Activated CD4-positive, alpha-beta T cell treated with anti-CD3 and anti-CD28 coated beads for 36 hours (primary cell): ENCODE measurements around the gene CHAD. TPM values are rescaled to one million over a fixed set of nuclear protein-coding genes. Genes with fewer than 3 reads are reported as not detected.

Experiments
- ATAC-seq: fragments of 200-7000 bp; cut with Tn5 transposase; one replicate; pipeline ENCODE4 v1.10.0; 2021; ENCODE audit warnings: mild to moderate bottlenecking, moderate library complexity
- CTCF ChIA-PET: fragments of 350-600 bp; sonication (Branson Sonifier 250); formaldehyde crosslinking; loops from one replicate; lab custom pipeline; 2021; ENCODE audit warnings: antibody characterized with exemption; lab: Charles Lee
- POLR2A ChIA-PET: fragments of 350-600 bp; sonication (Branson Sonifier 250); formaldehyde crosslinking; loops from one replicate; lab custom pipeline; 2021; ENCODE audit warnings: antibody characterized with exemption, inconsistent platforms; lab: Charles Lee
- DNase-seq: peaks from one replicate; pipeline ENCODE4 v3.0.0-alpha.2; 2020
- H3K27ac Mint-ChIP-seq: one replicate; pipeline ENCODE4 v1.8.0; 2021; ENCODE audit warnings: mixed read lengths
- H3K27me3 Mint-ChIP-seq: one replicate; pipeline ENCODE4 v1.8.0; 2021; ENCODE audit warnings: mixed read lengths
- H3K36me3 Mint-ChIP-seq: one replicate; pipeline ENCODE4 v1.8.0; 2021; ENCODE audit warnings: low read depth, mixed read lengths
- H3K4me1 Mint-ChIP-seq: one replicate; pipeline ENCODE4 v1.8.0; 2021; ENCODE audit warnings: mixed read lengths
- H3K4me3 Mint-ChIP-seq: one replicate; pipeline ENCODE4 v1.8.0; 2021; ENCODE audit warnings: mild to moderate bottlenecking, moderate library complexity, mixed read lengths
- H3K9me3 Mint-ChIP-seq: one replicate; pipeline ENCODE4 v1.8.0; 2021; ENCODE audit warnings: low read depth, mixed read lengths
- intact Hi-C, 2 experiments: fragments of 100-400 bp; cut with DNase I in 1 of 2; cut with micrococcal nuclease in 1 of 2; formaldehyde crosslinking; loops; one replicate each; pipeline versions ENCODE4 v1.14.2 to v1.15.1; 2022 to 2024; cut with DNase I, micrococcal nuclease
- total RNA-seq, 2 experiments: library from RNA; stranded (reverse); gene quantifications; one replicate each; pipeline ENCODE4 v1.2.3, GENCODE V29; 2021

CHAD gene
- total RNA-seq, 2 experiments from 2014 or later = not detected

DNA sequence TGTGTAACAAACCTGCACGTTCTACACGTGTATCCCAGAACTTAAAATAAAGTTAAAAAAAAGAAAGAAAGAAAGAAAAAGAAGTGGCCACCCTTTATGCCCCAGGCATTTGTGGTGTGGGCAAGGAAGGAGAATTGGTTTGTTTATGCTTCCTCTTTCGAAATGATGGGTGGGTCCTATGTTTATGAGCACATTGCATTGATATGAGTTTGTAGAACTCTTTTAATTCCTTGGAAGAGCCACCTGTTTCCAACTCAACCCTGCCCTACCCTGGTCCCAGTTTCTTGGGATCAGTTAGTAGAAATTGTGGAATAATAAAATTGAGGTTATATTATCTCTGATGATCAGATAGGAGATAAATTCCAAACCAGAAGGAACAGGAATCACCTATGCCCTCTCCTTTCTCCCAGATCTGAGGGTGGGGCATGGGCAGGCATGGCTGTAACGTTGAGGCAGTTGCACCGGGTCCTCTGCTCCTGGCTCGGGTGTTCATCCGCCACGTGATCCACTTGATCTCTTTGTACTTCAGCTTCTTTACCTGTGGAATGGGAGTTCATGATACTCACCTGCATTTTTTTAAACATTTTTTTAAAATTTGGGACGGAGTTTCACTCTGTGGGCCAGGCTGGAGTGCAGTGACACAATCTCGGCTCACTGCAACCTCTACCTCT is 15.9 kb downstream of the CHAD start:
- H3K27ac Mint-ChIP-seq = no peak overlapping the region
- no peaks in the 10 kb centered on the region for H3K36me3 Mint-ChIP-seq
- no peak overlapping the region for H3K4me3 Mint-ChIP-seq
- intact Hi-C loops = no loop called here
- ChIA-PET CTCF (interaction anchor here (1.0 kb wide), 1 partner anchor 90 kb away, joined by 3 read pairs; no protein-coding TSS in a partner anchor), POLR2A (no interaction called here)
- H3K4me1 Mint-ChIP-seq = no peaks in the 10 kb centered on the region
- no peak for ATAC-seq
- no peaks in the 10 kb centered on the region for H3K9me3 Mint-ChIP-seq
- no peaks in the 10 kb centered on the region for H3K27me3 Mint-ChIP-seq
- no peak for DNase-seq

DNA sequence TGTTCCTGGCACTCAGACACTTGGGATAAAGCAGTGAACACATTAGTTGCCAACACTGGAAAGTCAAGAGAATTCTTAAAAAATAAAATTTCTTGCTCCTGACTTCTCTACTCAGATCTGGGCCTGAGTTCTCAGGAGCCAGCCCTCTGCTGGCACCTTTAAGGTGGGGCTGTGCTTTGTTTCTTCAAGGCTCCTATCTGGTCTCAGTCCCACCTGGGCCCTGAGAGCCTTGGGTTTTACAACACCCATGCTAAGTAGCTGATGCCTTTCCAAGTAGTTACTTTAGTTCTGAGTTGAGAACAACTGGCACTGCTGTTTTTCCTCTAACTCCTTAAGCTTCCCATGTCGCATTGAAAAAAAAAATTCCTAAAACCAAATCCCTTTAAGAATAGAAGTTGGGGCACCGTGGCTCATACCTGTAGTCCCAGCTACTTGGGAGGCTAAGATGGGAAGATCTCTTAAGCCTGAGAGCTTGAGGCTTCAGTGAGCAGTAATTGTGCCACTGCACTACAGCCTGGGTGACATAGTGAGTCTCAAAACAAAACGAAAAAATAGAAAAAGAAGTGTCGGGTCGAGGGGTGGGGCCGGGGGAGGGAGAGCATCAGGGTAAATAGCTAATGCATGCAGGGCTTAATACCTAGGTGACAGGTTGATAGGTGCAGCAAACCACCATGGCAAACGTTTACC is 16.6 kb downstream of the CHAD start:
- no peak overlapping the region for H3K27ac Mint-ChIP-seq
- ATAC-seq = no peak
- H3K27me3 Mint-ChIP-seq = no peaks in the 10 kb centered on the region
- DNase-seq = no peak
- ChIA-PET CTCF (no interaction called here), POLR2A (interaction anchor here (0.6 kb wide), 1 partner anchor 374 kb away, joined by 4 read pairs; no protein-coding TSS in a partner anchor)
- no peaks in the 10 kb centered on the region for H3K36me3 Mint-ChIP-seq
- H3K4me3 Mint-ChIP-seq = no peak overlapping the region
- intact Hi-C loops = no loop called here
- H3K9me3 Mint-ChIP-seq = no peaks in the 10 kb centered on the region
- no peaks in the 10 kb centered on the region for H3K4me1 Mint-ChIP-seq

GRCh38 chr17:50448643-50449042 is 20.0 kb downstream of the CHAD start:
- Mint-ChIP-seq H3K9me3 (no peaks in the 10 kb centered on the region), H3K27ac (no peak overlapping the region), H3K4me1 (no peaks in the 10 kb centered on the region), H3K4me3 (no peak overlapping the region), H3K27me3 (no peaks in the 10 kb centered on the region), H3K36me3 (no peaks in the 10 kb centered on the region)
- CTCF ChIA-PET = interaction anchor here (0.6 kb wide), 1 partner anchor 89 kb away, joined by 3 read pairs; no protein-coding TSS in a partner anchor
- intact Hi-C loops = no loop called here
- POLR2A ChIA-PET = interaction anchor here (0.6 kb wide), 1 partner anchor 114 kb away, joined by 3 read pairs; no protein-coding TSS in a partner anchor
- no peak for ATAC-seq
- no peak for DNase-seq

GRCh38 chr17:50447870-50448595 is 20.6 kb downstream of the CHAD start:
- no peaks in the 10 kb centered on the region for H3K4me1 Mint-ChIP-seq
- H3K4me3 Mint-ChIP-seq = no peak overlapping the region
- H3K27ac Mint-ChIP-seq = no peak overlapping the region
- intact Hi-C loops = no loop called here
- CTCF ChIA-PET = interaction anchor here (1.1 kb wide), 1 partner anchor 86 kb away, joined by 5 read pairs; no protein-coding TSS in a partner anchor
- POLR2A ChIA-PET = interaction anchor here (0.6 kb wide), 1 partner anchor 113 kb away, joined by 3 read pairs; no protein-coding TSS in a partner anchor
- no peak for DNase-seq
- H3K27me3 Mint-ChIP-seq = no peaks in the 10 kb centered on the region
- H3K9me3 Mint-ChIP-seq = no peaks in the 10 kb centered on the region
- H3K36me3 Mint-ChIP-seq = no peaks in the 10 kb centered on the region
- ATAC-seq = no peak

DNA sequence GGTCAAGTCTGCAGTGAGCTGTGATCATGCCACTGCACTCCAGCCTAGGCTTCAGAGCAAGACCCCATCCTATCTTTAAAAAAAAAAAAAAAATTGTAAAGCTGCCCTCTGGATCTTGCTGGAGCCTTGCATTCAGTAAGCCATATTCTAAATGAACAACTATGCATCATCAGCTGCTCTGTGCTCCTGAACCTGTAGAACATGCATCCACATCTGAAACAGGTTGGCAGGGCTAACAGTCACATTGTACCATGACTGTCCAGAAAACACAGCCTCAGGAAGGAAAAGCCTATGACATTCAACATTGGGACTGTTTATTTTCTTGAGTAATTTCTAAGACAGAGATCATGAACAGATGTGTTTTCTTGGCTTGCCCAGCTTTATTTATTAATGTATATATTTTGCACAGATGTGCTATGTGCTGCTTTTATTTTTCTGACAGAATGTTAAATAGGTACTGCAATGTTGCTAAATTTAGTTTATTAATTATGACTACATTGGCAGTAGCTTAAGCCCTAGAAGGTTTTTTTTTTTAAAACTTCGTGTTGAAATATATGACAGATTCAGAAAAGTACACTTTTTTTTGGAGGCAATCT is 22.9 kb downstream of the CHAD start:
- ChIA-PET POLR2A (interaction anchor here (0.6 kb wide), 1 partner anchor 46 kb away, joined by 3 read pairs; no protein-coding TSS in a partner anchor), CTCF (interaction anchor here (1.1 kb wide), 1 partner anchor 13 kb away, joined by 3 read pairs; no protein-coding TSS in a partner anchor)
- ATAC-seq = no peak
- intact Hi-C loops = no loop called here
- H3K27ac Mint-ChIP-seq = no peak overlapping the region
- no peaks in the 10 kb centered on the region for H3K4me1 Mint-ChIP-seq
- H3K9me3 Mint-ChIP-seq = no peaks in the 10 kb centered on the region
- no peaks in the 10 kb centered on the region for H3K36me3 Mint-ChIP-seq
- H3K27me3 Mint-ChIP-seq = no peaks in the 10 kb centered on the region
- no peak for DNase-seq
- H3K4me3 Mint-ChIP-seq = no peak overlapping the region

DNA sequence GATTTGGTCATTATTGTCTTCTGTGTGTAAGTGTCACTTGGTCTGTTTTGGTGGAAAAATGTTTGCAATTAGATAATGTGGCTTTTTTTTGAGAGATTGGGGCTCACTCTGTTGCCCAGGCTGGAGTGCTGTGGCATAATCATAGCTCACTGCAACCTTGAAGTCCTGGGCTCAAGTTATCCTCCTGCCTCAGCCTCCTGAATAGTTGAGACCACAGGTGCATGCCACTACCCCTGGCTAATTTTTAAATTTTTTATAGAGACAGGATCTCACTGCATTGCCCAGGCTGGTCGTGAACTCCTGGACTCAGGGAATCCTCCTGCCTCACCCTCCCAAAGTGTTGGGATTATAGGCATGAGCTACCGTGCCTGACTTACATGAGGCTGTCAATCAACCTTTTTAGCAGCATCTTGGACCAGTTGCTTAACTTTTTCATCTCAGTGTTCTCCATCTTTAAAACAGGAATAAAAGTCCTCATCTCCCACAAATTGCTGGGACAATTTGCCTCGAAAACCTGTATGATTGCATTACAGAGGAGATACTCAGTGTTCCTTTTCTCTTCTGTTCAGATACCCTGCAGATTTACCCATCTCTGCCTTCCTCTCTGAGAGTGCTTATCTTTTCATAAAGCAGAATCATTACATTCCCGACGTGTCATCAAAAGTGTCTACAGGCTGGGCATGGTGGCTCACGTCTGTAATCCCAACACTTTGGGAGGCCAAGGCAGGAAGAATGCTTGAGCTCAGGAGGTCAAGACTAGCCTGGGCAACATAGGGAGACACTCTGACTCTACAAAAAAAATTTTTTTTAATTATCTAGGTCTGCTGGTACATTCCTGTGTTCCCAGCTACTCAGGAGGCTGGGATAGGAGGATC is 23.6 kb downstream of the CHAD start:
- no peaks in the 10 kb centered on the region for H3K9me3 Mint-ChIP-seq
- ChIA-PET CTCF (interaction anchor here (1.1 kb wide), 1 partner anchor 12 kb away, joined by 3 read pairs; no protein-coding TSS in a partner anchor), POLR2A (no interaction called here)
- H3K27ac Mint-ChIP-seq = no peak overlapping the region
- intact Hi-C loops = no loop called here
- H3K27me3 Mint-ChIP-seq = no peaks in the 10 kb centered on the region
- no peaks in the 10 kb centered on the region for H3K4me1 Mint-ChIP-seq
- ATAC-seq (no peak), DNase-seq (no peak)
- no peaks in the 10 kb centered on the region for H3K36me3 Mint-ChIP-seq
- no peak overlapping the region for H3K4me3 Mint-ChIP-seq

GRCh38 chr17:50443505-50443974 is 25.1 kb downstream of the CHAD start:
- intact Hi-C loops = no loop called here
- POLR2A ChIA-PET = no interaction called here
- CTCF ChIA-PET = interaction anchor here (0.5 to 1.7 kb wide), 3 partner anchors 81 to 241 kb away, joined by 4 to 5 read pairs (median 4); no protein-coding TSS in a partner anchor
- Mint-ChIP-seq H3K27ac (no peak overlapping the region), H3K4me3 (no peak overlapping the region), H3K27me3 (no peaks in the 10 kb centered on the region), H3K36me3 (no peaks in the 10 kb centered on the region), H3K4me1 (no peaks in the 10 kb centered on the region), H3K9me3 (no peaks in the 10 kb centered on the region)
- DNase-seq (no peak), ATAC-seq (no peak)

DNA sequence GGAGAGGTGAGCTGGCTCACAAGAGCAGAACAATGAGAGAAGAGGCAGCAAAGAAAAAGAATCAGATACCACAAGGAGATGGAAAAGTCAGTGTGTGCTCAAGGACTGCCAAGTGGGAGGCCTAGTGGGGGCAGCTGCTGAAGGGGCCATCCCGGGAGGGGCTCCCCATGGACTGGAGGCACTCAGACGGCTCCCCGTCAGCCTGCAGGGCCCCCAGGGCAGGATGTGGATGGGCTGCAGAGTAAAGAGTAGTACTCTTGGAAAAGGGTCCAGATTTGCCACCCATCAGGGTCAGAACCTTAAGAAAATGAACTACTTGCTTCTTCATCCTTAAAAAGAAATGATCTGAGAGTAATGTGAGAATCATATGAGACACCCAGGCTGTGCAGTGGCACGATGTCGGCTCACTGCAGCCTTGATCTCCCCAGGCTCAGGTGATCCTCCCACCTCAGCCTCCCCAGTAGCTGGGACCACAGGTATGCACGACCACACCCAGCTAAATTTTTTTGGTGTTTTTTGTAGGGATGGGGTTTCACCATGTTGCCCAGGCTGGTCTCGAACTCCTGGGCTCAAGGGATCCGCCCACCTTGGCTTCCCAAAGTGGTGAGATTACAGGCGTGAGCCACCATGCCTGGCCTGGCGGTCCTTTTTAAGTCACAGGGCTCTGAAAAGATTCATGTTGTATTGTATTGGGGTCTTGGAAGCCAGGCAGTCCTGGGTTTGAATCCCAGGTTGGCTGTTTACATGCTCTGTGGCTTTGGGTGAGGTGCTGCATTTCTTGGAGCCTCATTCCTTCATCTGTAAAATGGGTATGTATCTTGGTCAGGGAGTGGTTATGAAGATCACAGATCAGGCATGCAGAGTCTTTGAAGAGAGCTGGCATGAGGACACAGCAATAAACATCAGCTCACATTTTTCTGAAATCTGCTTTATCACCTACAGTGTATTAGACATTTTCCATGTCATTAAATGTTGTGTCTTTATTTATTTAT is 27.5 kb downstream of the CHAD start:
- H3K4me3 Mint-ChIP-seq = no peak overlapping the region
- H3K36me3 Mint-ChIP-seq = no peaks in the 10 kb centered on the region
- no peak overlapping the region for H3K27ac Mint-ChIP-seq
- DNase-seq (no peak), ATAC-seq (no peak)
- CTCF ChIA-PET = no interaction called here
- intact Hi-C loops = no loop called here
- no peaks in the 10 kb centered on the region for H3K9me3 Mint-ChIP-seq
- POLR2A ChIA-PET = no interaction called here
- no peaks in the 10 kb centered on the region for H3K27me3 Mint-ChIP-seq
- no peaks in the 10 kb centered on the region for H3K4me1 Mint-ChIP-seq

GRCh38 chr17:50440172-50440837 is 28.4 kb downstream of the CHAD start:
- CTCF ChIA-PET = no interaction called here
- ATAC-seq = no peak
- POLR2A ChIA-PET = no interaction called here

More at GRCh38 chr17:50440172-50440837, 28.4 kb downstream of the CHAD start:
- Mint-ChIP-seq H3K9me3 (no peaks in the 10 kb centered on the region), H3K4me1 (no peaks in the 10 kb centered on the region), H3K36me3 (no peaks in the 10 kb centered on the region), H3K4me3 (no peak overlapping the region), H3K27me3 (no peaks in the 10 kb centered on the region), H3K27ac (no peak overlapping the region)
- DNase-seq = no peak
- intact Hi-C loops = no loop called here
